Measurements from ENCODE around the gene SCIN. TPM values are rescaled to one million over a fixed set of nuclear protein-coding genes. Genes with fewer than 3 reads are reported as not detected.

SCIN gene
- total RNA-seq, 1 experiment from 2014 or later = 0.39 TPM

DNA sequence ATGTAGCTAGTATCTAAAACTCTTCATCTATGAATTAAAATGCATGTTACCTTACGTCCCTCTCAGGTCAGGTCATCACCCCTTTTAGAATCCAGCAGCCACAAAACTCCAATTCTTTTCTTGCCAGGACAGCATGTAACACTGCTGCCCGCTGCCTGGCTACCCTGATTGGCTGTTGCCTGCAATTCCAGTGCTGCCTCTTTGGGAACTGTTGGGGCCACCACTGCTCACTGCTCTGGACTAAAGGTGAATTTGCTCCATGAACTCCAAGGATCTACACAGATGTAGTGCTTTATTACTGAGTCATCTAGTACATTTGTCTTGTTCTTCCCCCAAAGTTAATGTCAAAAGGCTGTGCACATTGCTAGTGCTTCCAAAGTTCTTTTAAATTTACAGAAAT, 40.4 kb downstream of the SCIN start:
- no peak overlapping the region for H3K27ac ChIP-seq (ENCODE audit: low read depth, low read length, poor library complexity, severe bottlenecking)
- POLR2A ChIA-PET (ENCODE audit: low non-redundant PET) = no interaction called here
- intact Hi-C loops (cut with micrococcal nuclease; ENCODE audit: unreplicated experiment) = loop anchor here (10.0 kb wide), 1 partner anchor 546 kb away; no protein-coding TSS in a partner anchor
- no peak overlapping the region for H3K4me3 ChIP-seq (ENCODE audit: low read depth, low read length, poor library complexity, severe bottlenecking)
- H3K9me3 ChIP-seq (ENCODE audit: low read depth, low read length, poor library complexity, severe bottlenecking) = no peaks in the 10 kb centered on the region
- H3K4me1 ChIP-seq (ENCODE audit: insufficient read depth, low read length, poor library complexity, severe bottlenecking) = peaks cover 11% of the 10 kb centered on the region
- no peak for DNase-seq (ENCODE audit: low spot score)
- no peaks in the 10 kb centered on the region for H3K36me3 ChIP-seq (ENCODE audit: insufficient read depth, low read length, poor library complexity, severe bottlenecking)
- TF ChIP-seq, protein P1, sequence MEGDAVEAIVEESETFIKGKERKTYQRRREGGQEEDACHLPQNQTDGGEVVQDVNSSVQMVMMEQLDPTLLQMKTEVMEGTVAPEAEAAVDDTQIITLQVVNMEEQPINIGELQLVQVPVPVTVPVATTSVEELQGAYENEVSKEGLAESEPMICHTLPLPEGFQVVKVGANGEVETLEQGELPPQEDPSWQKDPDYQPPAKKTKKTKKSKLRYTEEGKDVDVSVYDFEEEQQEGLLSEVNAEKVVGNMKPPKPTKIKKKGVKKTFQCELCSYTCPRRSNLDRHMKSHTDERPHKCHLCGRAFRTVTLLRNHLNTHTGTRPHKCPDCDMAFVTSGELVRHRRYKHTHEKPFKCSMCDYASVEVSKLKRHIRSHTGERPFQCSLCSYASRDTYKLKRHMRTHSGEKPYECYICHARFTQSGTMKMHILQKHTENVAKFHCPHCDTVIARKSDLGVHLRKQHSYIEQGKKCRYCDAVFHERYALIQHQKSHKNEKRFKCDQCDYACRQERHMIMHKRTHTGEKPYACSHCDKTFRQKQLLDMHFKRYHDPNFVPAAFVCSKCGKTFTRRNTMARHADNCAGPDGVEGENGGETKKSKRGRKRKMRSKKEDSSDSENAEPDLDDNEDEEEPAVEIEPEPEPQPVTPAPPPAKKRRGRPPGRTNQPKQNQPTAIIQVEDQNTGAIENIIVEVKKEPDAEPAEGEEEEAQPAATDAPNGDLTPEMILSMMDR (conservative IDR thresholded peaks at IDR 0.05; ENCODE audit: low read depth, low read length) = no peak
- TF ChIP-seq EZH2 (IDR thresholded peaks at IDR 0.05; ENCODE audit: borderline replicate concordance, low read depth, low read length, poor library complexity, severe bottlenecking) = no peak
- H3K27me3 ChIP-seq (replicated peaks; ENCODE audit: insufficient read depth, low read depth, low read length, poor library complexity) = no peaks in the 10 kb centered on the region
- no TSS peak for BruUV-seq (replicated peaks)
- CTCF ChIA-PET = no interaction called here

DNA sequence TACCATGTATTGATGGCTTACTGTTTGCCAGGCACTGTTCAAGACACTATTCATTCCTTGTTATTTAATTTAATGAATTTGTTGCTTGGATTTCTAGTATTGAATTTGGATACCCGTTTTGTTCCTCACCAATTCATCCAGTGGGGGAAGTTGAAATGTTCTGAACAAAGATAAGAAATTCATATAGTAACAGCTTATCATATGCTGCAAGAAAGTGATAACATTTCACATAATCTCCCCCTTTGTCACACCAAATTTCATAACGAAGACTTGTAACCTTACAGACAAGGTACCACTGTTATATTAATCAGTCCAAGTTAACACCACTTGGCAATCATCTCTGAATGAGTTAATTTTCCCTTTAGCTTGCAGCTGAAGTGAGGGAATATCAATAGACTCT, 42.1 kb downstream of the SCIN start:
- Histone ChIP-seq H3K9me3 (ENCODE audit: low read depth, low read length, poor library complexity, severe bottlenecking) (no peaks in the 10 kb centered on the region), H3K36me3 (ENCODE audit: insufficient read depth, low read length, poor library complexity, severe bottlenecking) (no peaks in the 10 kb centered on the region), H3K27me3 (replicated peaks; ENCODE audit: insufficient read depth, low read depth, low read length, poor library complexity) (no peaks in the 10 kb centered on the region), H3K4me3 (ENCODE audit: low read depth, low read length, poor library complexity, severe bottlenecking) (no peak overlapping the region), H3K4me1 (ENCODE audit: insufficient read depth, low read length, poor library complexity, severe bottlenecking) (peaks cover under 1% of the 10 kb centered on the region), H3K27ac (ENCODE audit: low read depth, low read length, poor library complexity, severe bottlenecking) (no peak overlapping the region)
- CTCF ChIA-PET = no interaction called here
- no peak for TF ChIP-seq EZH2 (IDR thresholded peaks at IDR 0.05; ENCODE audit: borderline replicate concordance, low read depth, low read length, poor library complexity, severe bottlenecking)
- TF ChIP-seq, protein P1 (conservative IDR thresholded peaks at IDR 0.05; ENCODE audit: low read depth, low read length) = no peak
- BruUV-seq (replicated peaks) = no TSS peak
- no peak for DNase-seq (ENCODE audit: low spot score)
- POLR2A ChIA-PET (ENCODE audit: low non-redundant PET) = no interaction called here
- intact Hi-C loops (cut with micrococcal nuclease; ENCODE audit: unreplicated experiment) = loop anchor here (10.0 kb wide), 1 partner anchor 548 kb away; no protein-coding TSS in a partner anchor

DNA sequence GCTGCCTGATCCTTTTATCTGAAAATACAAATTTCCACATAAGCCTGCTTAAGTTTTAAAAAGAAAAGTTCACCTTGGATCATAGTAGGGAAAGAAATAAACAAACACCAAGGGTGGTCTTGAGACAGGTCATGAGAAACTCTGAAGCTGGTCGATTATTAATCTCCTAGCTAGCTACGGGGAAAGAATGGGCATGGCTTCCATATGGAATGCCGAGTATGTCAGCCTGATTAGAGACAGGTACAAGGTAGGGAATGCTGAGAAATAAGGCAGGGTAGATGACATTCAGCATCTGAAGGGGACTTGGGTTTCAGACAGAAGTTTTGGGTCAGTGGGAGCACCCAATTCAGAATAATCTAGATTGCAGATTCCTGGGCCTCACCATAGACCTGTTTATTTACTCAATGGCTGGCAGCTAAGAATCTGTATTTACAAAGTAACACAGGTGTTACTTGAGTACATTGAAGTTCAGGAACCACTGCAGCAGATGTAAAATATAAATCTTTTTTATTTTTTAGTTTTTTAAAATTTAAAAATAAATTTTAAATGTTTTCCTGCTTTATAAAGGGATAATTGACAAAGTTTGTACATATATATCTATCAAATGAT, 49.0 kb downstream of the SCIN start:
- Histone ChIP-seq H3K27me3 (replicated peaks; ENCODE audit: insufficient read depth, low read depth, low read length, poor library complexity) (no peaks in the 10 kb centered on the region), H3K4me3 (ENCODE audit: low read depth, low read length, poor library complexity, severe bottlenecking) (no peak overlapping the region), H3K36me3 (ENCODE audit: insufficient read depth, low read length, poor library complexity, severe bottlenecking) (no peaks in the 10 kb centered on the region), H3K9me3 (ENCODE audit: low read depth, low read length, poor library complexity, severe bottlenecking) (no peaks in the 10 kb centered on the region), H3K27ac (ENCODE audit: low read depth, low read length, poor library complexity, severe bottlenecking) (no peak overlapping the region), H3K4me1 (ENCODE audit: insufficient read depth, low read length, poor library complexity, severe bottlenecking) (no peaks in the 10 kb centered on the region)
- ChIA-PET POLR2A (ENCODE audit: low non-redundant PET) (no interaction called here), CTCF (no interaction called here)
- TF ChIP-seq, protein P1 (conservative IDR thresholded peaks at IDR 0.05; ENCODE audit: low read depth, low read length) = no peak
- TF ChIP-seq EZH2 (IDR thresholded peaks at IDR 0.05; ENCODE audit: borderline replicate concordance, low read depth, low read length, poor library complexity, severe bottlenecking) = no peak
- no peak for DNase-seq (ENCODE audit: low spot score)
- BruUV-seq (replicated peaks) = no TSS peak
- intact Hi-C loops (cut with micrococcal nuclease; ENCODE audit: unreplicated experiment) = loop anchor here (10.0 kb wide), 3 partner anchors 165 to 785 kb away; partner anchors contain the start of gene THSD7A

All from A673 (cell line).